NCI-H2196 treated with DMSO at 0.1 percent for 48 hours (cell line): Measurements from ENCODE around the gene ACACB.
A peak's percentile ranks its signal among the peaks of the same experiment; 100 is the strongest.

Experiments
- DNase-seq: peaks from one replicate; lab custom pipeline; 2025; ENCODE audit not compliant: unreplicated experiment; lab: John Stamatoyannopoulos, UW

Gene ACACB

DNA sequence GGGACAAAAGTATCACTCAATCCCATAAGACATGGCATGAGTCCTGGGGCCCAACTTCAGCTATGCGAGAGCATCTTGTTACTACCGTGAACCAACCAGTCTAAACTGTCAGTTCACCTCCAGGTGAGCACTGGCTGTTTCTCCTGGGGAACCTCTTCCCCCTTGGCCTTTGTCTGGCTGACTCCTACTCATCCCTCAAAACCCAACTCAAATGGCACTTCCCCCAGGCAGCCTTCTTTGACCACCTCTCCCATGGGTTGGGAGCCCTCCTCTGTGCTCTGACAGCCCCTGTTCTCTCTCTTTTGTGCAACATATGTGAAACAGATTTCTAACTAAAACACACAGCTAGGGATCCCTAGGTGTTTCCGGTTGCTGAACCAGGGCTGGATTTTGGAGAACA is 155.0 kb downstream of the ACACB start:
- no peak for DNase-seq

DNA sequence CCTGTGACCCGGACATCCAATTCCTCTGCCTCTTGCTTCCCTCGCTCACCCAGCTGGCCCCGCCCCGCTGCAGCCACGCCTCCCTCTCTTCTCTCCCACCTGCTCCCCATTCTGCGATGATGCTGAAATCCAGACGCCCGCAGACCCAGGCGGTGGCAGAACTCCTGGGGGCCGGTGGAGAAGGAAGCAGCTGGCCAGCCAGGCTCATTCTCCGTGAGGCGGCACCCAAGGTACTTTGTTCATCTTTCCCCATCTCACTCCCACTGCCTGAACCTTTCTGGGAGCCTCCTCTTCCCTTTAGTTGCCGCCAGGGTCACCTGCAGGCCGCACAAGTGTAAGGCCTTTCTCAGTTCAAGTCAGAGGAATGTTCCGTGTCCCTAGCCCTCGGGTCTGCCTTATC is 157.0 kb downstream of the ACACB start:
- DNase-seq, result no peak

DNA sequence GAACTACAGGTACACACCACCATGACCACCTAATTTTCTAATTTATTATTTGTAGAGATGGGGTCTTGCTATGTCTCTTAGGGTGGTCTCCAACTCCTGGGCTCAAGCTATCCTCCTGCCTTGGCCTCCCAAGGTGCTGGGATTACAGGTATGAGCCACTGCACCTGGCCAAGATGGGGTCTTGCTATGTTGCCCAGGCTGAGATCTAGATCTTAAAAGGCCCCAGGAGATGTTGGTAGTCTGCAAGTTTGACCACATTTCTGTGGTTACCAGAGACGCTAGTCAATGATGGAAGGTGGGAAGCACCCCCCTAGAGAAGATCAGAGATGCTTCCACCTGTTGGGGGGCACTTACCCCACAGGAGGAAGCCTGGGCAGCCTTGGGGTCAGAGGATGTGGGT is 158.0 kb downstream of the ACACB start:
- no peak for DNase-seq

DNA sequence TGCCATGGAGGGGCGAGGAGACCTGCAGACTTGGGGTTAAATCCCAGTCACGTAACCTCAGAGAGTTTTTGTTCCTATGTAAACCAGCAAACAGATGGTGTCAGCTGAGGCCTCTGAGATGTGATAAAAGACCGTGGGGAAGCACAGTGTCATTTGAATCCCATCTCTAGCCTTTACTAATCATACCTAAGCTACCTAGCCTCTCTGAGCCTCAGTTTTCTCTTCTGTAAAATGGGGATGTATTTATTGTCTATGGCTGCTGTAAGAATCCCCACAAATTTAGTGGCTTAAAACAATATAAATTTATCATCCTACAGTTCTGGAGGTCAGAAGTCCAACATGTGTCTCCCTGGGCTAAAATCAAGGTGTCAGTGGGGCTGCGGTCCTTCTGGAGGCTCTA is 158.8 kb downstream of the ACACB start:
- DNase-seq, result no peak

DNA sequence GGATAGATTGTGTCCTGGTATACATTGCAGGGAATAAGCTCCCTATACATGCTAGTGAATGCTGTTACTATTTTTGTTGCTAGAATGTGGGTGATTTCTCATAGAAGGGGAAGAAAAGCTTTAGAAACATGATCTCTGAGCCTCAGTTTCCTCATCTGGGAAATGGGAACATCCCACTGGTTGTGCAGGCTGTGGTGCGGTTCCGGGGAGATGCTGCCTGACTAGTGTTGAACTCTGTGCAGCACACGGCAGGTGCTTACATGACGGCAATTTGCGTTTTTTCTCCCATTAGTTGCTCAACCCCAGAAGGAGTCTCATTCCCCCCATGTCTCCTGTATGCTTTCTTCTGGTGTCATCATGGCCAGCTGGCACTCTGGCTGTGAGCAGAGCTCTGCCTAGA is 159.8 kb downstream of the ACACB start:
- DNase-seq, result no peak

DNA sequence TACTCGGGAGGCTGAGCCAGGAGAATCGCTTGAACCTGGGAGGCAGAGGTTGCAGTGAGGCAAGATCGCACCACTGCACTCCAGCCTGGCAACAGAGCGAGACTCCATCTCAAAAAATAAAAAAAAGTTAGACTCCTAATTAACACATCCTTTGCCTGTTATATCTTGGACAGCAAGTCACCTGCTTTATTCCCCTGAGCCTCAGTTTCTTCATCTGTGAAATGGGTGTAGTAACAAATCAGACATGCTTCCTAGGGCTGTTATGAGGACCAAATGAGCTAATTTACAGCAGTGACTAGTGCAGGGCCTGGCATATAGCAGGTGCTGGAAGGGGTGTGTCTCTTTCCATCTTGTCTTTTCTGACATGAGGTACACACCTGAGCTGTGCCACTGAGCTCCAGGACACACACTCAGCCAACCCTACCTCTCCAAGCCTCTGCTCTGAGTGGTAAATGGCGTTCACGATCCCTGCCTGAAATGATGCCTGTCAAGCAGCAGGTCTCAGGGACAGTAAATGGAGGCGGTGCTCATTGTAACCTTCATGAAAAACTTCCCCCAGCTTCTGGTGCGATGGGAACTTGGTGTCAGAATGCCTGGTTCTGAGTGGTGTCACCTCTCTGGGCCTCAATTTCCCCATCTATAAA is 161.0 kb downstream of the ACACB start:
- DNase-seq, result no peak

DNA sequence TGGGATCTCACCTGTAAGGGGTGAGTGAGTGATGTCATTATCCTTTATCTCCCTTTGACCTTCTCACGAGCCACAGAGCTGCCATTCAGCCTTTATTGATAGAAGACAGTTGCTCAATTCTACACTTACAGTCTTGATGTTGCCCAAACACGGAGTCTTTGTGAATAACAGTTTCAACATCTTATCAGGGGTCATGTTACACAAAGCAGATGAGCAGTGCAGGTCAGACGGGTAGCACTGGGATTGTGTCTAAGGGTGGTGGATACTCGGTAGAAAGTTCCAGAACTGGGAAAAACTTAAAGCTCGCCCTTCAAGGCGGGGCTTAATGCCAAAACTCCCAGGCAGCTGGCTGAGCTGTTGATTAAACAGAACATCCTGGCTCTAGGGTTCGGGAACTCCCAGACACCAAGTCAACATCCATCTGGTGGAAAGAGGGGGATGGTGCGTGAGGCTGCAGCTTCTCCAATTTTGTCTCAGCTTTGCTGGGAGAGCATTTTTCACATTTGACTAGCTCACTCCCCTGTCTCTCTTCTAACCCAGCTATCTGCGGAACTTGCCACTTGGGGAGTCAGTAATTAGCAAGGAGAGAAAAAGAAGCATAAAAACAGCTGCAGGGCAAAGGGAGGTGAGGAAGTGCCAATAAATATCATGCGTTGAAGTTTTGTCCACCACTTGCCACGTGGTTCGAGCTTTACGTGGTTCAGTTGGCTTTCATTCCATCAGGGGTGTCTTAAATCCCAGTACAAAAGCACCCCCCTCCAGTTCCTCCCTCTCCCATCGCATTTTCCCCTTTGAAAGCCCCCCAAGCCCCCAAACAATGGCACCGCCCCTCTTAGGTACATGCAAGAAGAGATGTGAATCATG is 161.7 kb downstream of the ACACB start:
- DNase-seq, result peak; percentile 25

DNA sequence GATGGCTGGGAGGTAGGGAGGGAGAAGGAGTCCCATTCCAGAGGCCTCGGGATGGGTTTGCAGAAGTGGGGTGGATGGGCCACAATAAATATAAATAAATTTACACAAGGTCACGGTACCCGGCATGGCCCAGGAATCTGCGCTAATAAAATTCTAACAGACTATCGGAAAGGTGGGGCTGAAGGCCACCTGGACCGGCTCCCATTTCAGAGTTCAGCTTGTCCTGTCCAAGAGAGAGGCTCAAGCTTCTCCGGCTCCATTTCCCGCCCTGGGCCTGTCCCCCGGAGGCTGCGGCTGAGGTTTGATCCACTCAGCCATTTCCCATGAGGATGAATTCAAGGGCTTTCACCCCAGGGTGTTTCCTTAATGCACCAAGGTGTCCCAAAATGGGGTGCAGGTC is 162.5 kb downstream of the ACACB start:
- no peak for DNase-seq

DNA sequence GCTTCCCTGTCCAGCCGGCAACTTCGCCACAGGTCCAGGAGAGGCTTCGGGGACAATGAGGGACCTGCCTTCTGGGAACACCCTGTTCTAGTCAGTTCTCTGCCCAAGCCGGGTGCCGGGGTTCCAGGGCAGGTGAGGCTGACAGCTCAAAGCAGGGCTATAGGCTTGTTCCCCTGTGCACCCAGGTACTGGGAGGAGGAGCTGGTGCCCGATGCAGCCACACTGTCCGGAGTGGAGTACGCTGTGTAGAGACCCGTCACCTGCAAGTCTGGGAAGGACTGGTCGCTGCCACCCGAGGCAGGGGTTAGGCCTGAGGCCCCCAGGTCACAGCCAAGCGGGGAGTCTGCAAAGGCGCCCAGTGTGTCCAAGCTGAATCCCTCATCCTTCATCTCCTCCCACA is 163.1 kb downstream of the ACACB start:
- DNase-seq, result no peak

DNA sequence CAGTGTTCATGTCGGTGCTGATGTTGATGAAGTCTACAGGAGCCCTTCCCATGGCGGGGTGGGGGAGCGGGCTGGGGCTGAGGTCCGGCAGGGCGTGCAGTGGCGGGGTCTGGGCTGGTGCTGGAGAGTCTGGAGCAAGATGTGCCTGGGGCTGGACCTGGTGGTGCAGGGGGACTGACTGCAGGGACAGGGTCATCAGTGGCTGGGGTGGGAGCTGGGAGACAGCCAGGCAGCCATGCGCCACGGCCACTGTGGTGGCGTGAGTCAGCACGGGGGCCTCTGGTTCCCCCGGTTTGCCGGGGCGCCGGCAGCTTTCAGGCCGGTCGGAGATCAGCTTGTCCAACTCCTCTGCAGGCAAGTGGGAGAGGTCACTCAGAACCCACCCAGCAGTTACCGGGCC is 165.1 kb downstream of the ACACB start:
- no peak for DNase-seq

DNA sequence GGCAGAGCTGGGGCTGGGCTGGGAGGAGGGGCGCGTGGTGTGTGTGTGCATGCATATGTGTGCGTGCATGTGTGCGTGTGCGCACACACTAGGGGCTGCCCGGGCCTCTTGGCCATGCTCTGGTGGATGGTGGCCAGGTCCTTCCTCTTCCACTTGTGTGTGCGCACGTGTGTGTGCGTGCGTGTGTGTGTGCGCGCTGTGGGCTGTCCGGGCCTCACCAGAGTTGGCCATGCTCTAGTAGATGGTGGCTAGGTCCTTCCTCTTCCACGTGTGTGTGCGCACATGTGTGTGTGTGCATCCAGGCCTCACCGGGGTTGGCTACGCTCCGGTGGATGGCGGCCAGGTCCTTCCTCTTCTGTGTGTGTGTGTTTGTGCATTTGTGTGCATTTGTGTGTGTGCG is 168.0 kb downstream of the ACACB start:
- DNase-seq, result no peak

DNA sequence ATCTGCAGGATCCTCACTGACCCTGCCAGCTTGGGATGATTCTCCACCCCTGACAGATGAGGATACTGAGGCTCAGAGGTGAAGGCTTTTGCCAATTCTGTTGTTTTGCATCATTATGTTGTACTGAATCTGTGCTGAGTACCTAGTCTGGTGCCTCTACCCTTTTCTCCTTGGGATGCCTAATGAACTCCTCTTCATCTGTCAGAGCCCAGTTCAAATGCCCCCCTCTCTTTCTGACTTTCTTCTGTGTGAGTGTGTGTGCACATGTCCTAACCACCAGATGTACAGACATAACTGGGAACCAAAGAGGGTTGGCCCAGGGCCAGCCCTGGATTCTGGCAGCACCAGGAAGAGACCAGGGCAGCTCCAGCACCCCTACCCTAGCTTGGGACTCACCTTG is 169.9 kb downstream of the ACACB start:
- no peak for DNase-seq

DNA sequence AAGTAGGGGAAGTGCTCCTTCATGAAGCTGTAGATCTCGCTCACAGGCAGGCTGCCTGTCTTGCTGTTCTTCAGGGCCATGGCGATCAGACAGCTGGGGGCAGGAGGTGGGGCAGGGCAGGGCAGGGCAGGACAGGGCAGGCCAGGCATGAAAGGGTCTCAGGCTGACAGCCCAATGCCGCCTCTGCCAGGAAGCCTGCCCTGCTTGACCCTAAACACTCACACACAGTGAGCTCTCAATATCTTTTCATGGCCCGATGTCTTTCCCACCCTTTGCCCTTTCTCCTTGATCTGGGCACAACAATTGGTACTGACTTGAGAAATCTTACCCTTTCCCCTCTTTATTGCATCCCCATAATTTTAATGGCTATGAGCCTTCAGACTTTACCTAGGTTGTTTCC is 170.3 kb downstream of the ACACB start:
- no peak for DNase-seq

DNA sequence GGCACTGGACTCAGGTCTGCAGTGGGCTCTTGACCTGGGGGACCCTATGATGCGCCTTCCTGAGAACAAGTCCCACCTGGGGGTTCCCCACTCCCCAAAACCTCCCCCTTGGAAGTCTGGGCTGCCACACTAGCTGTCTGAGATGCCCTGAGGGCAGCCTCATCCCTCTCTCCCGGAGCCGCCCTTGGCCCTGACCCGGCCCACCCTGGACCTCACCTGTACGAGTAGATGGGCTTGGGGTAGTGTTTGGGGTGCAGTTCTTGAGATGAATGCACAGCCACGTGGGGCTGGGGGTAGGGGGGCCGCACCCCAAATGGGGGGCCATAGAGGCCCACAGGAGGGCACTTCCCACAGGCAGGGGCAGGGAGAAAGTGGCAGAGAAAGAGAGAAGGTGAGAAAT is 170.8 kb downstream of the ACACB start:
- DNase-seq, result no peak

DNA sequence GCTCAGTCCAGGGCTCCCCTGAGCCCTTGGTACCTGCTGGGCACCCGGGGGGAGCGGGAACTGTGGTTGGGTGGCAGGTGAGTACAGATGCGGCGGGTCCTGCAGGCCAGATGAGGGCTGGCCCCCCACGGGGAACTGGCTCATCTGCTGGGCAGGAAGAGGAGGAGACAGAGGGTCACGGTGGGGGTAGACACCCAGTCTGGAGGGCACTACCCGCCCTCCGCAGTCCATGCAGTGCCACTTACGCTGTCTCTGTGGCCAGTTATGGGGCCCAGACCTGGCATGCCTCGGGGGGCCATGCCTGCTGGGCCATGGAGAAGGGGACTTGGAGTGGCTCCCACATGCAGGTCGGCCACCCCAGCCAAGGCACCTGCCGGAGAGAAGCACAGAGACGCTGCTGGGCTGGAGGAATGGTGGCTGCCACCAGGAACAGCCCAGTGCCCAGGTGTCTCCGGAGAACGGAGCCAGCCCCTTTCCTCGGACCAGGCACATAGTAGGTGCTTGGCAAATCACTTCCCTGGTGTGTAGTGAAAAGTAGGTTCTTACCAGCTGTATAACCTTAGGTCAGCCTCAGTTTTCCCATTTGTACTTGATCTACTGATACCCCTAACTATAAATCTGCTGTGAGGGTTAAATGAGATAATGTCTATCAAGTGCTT is 171.6 kb downstream of the ACACB start:
- DNase-seq, result no peak

DNA sequence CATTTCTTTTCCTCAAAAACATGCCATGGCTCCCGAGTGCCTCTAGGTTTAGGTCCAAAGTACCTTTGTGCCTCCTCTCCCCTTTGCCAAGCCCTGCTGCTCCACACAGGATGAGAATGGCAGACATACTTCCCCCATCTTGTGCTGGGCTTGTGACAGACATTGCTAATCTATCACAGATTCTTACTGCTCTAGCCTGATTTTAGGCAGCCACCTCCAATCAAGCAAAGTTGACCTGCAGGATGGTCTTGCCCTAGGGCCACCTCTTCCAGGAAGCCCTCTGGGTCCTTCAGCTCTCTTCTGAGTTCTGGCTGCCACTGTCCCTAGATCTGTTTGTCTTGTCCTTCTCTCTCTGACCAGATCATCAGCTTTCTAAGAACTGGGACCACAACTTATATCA is 172.2 kb downstream of the ACACB start:
- no peak for DNase-seq

DNA sequence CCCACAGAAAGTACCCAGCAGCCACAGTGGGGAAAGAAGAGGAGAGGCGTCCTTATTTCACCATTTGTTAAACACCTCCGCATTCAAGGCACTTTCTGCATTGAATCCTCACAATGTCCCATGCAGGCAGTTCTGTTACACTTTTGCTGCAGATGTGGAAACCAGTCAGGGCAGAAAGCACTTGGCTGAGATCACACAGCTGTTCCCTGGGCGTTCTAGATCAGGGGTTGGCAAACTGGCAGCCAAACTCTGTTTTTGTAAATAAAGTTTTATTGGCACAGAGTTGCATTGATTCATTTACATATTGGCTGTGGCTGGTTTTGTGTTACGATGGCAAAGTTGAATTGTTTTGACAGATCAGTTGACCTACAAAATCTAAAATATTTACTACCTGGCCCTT is 172.6 kb downstream of the ACACB start:
- DNase-seq, result no peak

DNA sequence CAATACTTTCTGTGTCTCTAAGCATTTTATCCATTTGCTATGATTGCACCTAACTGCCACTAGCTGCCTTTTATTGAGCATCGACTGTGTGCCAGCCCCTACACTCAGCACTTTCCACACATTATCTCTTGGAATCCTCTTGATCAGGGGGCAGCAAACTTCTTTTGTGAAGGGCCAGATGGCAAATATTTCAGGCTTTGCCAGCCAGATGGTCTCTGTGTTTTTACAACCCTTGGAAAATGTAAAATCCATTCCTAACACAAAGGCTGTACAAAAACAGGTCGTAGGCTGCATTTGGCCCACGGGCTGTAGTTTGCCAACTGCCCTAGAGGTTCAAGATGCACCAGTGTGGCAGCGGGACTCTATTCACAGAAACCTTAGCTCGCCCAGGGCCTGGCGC is 173.2 kb downstream of the ACACB start:
- DNase-seq, result no peak

DNA sequence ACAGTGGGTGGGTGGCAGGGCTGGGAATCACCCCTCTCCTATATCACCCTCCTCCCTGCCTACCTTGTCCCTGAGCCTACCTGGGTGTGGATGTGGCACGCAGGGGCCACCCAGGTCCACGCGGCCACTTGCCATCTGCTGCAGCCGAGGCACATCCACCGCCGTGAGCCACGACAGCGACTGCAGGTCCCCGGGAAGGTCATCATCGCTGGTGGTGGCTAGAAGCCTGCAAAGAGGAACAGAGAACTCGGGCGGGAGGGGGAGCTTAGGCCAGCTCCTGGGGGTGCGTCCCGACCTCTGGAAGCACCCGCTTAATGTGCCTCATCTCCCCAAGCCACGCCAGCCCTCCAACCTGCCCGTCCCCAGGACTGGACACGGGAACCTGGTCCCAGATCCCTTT is 173.7 kb downstream of the ACACB start:
- DNase-seq, result no peak

DNA sequence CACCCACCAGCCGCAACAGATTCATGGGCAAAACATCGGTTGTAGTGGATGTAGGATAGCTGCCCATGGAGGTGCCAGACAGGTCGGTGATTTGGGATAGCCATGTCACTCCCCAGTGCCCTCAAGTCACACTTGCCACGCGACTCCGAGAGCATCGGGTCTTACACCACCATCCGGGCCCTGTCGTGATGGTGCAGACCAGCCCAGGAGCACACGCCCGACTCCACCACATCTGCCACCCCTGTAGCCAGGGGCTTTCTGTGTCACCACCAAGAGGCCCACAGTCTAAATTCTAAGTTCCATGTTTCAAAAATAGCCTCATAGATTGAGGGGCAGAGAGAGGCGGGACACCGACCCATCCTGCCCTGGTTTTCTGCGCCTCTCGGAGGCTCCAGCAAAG is 174.7 kb downstream of the ACACB start:
- no peak for DNase-seq

DNA sequence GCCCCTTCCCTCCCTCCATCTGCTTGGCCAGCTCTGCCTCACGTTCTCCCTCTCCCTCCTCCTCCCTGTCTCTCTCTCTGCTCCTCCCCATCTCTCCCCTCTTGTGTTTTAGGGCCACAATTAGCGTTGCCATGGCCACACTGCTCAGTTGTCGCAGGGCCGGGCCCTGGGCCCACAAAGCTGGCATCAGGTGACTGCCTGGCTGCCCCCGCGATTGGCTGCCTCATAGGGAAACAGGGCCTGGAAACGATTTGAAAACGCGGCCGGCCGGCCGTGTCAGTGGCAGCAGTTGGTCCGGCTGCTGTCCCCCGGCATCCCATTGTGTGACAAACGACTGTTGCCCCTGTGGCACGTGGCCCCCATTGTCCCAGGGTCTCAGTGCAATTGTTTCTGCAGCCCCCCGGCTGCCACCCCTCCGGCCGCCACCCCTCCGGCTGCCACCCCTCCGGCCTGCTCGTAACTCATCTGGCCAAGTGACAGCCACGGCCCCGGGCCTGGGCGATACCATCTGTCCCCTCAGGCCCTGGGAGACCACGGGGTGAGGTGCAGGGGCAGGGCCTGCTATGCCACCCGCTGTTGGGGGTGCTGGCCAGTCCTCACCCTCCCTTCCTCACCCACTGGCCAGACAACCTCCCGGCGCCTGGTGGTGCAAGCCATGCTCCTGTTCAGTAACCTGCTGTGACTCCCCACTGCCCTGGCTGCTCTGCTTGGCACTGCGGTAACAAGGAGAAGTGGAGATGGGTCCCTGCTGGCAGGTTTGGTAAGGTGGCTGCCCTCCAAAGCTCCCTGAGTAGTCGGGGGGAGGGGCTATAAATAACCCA is 175.3 kb downstream of the ACACB start:
- DNase-seq, result peak; percentile 98
